GM21367 (cell line): ENCODE results near the gene TRPM4.
"Not testable (repeated sequence)": the region's sequence is repeated elsewhere in the genome, so short reads cannot be mapped to it uniquely, and the experiment has no call there.

Experiments used
- ATAC-seq: cut with Tn5 transposase; IDR thresholded peaks from one replicate; pipeline ENCODE4 v1.9.1; 2021; ENCODE audit not compliant: unreplicated experiment

The TRPM4 gene

DNA sequence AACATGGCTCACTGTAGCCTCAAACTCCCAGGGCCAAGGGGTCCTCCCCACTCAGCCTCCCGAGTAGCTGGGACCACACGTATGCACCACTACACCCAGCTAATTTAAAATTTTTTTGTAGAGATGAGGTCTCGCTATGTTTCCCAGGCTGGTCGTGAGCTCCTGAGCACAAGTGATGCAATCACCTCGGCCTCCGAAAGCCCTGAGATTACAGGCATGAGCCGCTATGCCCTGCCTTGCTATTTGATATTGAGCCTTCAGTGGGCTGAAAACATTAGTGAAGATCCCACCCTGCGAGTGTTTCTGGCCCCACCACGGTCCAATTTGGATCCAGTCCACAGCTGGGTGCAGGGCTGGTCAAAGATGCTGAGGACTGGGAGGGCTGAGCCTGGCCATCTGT is 65.9 kb downstream of the TRPM4 start:
- no peak for ATAC-seq

DNA sequence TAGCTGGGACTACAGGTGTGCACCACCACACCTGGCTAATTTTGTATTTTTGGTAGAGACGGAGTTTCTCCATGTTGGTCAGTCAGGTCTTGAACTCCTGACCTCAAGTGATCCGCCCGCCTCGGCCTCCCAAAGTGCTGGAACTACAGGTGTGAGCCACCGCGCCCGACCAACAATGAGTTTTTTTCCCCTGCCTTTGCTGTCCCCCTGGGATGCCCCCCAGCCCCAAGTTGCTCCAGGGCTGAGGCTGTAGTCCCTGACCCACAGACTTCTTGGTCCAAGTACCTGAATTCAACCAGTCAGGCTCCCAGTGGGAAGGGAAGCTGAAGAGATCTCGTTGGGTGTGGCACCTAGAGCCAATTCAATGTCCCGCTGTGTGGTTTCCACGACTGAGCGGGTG is 66.8 kb downstream of the TRPM4 start:
- not testable (repeated sequence) for ATAC-seq

DNA sequence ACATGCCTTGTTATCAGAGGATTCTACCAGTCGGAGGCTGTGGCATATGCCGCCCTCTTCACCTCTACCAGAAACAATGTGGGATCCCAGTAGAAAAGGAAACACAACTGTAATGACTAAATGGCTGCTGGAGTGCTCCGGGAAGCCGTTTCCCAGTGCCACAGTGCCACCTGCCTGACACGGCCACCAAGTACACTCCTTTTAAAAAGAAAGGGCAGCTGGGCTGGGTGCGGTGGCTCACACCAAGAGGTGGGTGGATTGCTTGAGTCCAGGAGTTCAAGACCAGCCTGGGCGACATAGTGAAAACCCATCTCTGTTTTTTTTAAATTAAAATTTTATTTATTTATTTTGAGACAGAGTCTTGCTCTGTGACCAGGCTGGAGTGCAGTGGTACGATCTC is 67.3 kb downstream of the TRPM4 start:
- no peak for ATAC-seq

DNA sequence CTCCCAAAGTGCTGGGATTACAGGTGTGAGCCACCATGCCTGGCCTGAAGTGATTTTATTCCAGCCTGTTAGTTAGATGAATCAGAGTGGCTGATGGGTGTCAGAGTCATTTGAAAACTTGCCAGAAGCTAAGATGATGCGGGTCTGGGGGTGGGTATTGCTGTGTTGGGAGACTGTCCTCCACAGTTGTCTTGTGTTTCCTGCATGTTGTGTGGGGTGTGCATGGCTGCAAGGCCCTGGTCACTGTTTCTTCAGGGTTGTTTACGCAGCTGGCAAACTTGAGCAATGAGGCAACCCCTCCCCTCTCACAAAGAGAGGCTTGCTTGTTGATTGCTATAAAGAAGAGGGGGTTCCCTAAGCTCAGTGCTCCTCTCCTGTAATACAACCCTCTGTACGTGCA is 71.8 kb downstream of the TRPM4 start:
- ATAC-seq: no peak

DNA sequence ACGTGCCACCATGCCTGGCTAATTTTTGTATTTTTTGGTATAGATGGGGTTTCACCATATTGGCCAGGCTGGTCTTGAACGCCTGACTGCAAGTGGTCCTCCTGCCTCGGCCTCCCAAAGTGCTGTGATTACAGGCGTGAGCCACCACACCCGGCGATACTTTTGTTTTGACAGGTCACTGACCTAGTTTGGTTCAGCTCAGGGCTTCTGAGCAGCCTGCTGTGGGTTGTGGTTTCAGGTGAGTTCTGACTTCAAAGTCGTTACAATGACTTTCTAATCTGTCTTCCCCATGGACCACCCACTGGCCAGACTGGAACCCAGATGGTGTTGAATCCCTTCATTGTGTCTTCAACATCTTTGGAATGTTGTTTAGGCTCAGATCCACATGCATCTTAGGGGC is 73.8 kb downstream of the TRPM4 start:
- ATAC-seq: no peak

DNA sequence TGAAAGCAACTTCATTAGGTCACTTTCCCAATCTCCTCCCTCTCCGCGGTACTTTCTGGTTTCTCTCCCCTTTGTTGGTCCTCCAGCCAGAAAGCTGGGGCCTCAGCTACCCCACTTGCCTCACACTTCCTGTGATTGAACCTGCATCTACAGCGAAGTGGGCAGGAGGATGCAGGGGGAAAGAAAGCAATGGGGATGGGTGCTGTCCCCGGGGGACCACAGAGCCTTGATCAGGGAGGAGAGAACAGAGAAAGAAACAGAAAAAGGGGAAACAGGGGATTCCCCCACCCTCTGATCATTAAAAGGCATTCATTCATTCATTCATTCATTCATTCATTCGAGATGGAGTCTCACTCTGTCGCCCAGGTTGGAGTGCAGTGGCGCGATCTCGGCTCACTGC is 74.2 kb downstream of the TRPM4 start:
- ATAC-seq: no peak

DNA sequence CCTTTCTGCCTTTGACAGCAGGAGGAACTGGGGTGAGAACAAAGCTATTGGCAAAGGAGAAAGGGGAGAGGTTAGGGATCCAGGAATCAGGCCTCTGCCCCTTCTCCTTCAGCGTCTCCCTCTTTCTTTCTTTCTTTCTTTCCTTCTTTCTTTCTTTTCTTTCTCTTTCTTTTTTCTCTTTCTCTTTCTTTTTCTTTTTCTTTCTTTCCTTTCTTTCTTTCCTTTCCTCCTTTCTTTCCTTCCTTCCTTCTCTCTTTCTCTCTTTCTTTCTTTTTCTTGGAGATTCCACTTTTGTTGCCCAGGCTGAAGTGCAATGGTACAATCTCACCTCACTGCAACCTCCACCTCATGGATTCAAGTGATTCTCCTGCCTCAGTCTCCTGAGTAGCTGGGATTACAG is 75.6 kb downstream of the TRPM4 start:
- no peak for ATAC-seq

DNA sequence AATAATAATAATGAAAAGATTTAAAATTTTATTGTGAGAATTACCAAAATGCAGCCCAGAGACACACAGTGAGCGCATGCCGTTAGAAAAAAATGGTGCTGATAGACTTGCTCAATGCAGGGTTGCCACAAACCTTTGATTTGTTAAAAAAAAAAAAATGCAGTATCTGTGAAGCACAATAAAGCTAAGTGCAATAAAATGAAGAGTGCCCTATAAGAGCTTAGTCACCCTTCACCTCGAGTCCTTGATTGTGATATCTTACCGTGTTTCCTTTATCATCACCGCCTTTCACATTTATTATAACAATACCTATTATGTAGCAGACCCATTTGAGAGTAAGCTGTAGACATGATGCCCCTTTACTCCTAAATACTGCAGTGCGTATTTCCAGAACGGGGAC is 84.2 kb downstream of the TRPM4 start:
- ATAC-seq: no peak

DNA sequence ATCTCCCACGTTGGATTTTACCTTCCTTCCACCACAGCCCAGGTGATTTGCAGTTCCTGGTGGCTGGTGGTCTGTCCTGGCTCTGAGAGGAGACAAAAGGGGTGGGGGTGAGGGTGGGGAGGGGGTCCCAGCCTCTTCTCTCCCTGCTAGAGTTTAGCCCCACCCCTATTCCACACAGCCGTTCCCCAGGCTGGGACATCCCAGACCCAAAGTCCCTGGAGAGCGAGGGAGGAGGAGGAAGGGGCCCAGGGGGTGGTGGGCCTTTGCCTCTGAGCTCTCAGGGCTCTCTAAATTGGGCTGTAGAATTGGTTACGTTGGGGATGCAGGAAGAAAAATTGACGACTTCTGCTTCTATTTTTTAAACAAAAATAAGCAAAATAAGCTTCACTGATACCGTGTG is 85.5 kb downstream of the TRPM4 start:
- ATAC-seq: no peak

DNA sequence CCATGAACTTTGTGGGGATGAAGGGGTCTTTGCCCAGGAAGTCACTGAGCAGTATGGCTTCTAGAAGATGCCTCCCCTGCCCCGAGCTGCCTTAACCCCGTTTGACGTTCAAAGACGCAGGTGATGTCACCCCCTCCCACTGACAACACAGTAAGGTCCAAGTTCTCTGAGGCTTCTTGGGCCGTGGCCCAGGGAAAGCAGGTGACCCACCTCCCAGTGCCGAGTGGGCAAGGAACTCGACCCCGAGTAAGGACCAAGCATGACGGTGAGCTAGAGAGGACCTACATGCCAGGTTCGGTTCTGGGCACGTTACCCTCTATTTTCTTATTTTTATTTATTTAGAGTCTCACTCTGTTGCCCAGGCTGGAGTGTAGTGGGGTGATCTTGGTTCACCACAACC is 86.1 kb downstream of the TRPM4 start:
- ATAC-seq: no peak

DNA sequence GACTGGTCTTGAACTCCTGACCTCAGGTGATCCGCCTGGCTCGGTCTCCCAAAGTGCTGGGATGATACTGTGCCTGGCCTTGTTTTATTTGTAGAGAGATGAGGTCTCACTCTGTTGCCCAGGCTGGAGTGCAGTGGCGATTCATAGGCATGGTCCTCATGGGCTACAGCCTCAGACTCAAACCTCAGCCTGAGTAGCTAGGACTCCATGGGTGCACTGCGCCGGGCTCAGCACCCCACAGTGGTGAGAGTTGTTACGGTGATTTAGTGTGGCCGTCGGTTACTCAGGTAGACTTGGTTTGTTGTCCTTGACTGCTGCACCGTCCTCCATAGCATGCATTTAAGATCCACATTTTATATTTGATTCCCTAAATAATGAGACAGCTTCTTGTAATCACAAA is 86.7 kb downstream of the TRPM4 start:
- no peak for ATAC-seq

DNA sequence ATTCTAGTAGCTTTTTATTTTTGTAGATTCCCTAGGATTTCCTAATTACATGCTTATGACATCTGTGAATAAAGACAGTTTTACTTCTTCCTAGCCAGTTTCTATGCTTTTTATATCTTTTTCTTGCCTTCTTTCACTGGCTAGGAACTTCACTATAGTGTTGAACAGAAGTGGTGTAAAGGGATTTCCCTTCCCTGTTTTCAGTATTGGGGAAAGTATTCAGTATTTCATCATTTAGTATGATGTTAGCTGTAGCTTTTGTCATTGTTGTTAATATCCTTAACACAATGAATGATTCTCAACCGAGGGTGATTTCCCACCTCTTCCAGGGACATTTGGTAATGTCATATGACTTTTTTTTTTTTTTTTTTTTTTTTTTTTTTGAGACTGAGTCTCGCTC is 90.1 kb downstream of the TRPM4 start:
- ATAC-seq: no peak

DNA sequence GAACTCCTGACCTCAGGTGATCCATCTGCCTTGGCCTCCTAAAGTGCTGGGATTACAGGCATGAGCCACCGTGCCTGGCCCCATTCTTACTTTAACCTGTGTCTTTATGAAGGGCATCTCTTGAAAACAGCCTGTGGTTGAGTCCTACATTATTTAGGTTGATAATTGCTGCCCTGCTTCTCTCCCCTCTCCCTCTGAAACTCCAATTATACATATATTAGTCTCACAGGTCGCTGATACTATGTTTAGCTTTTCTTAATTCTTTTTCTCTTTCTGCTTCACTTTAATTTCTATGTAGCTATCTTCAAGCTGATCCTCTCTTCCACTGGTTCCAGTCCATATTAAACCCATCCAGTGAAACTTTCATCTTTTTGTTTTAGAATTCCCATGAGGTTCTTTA is 92.3 kb downstream of the TRPM4 start:
- ATAC-seq: no peak

DNA sequence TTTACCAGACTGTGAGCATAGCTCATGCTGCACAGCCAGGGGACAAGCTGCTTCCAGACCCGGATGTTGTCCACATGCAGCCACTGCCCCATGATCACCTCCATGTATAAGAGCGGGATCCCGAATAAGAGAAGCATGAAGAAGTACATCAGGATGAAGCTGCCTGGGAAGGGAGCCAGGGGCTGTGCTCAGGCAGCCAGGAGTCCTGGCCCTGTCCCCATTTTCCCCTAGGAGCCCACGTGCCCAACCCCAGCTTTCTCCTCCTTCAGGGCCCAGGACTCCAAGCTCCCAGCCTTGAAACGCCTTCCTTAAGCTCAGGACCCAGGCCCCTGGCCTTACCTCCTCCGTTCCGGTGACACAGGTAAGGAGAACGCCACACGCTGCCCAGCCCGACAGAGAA is 98.1 kb downstream of the TRPM4 start:
- ATAC-seq: no peak

DNA sequence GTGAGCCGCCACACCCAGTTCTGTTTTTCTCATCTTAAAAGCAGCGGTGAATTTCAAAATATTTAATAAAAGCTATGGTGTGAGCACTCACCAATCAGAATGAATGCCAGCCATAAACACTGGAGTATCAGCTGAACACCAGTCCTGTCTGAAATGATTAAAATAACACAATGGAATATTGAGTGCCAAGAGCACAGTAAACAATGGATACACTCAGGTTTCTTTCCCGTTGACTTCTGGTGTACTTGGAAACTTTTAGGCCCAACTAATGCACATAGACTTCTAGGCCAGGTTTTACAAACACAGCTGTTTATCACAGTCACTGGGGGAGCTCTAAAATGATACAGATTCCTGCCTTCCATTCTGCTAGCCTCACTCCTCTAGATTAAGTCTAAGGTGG is 99.1 kb downstream of the TRPM4 start:
- ATAC-seq: no peak
